OCI-LY1 (cell line): ENCODE measurements around the gene CXCR6.

Source experiments
- H2AFZ ChIP-seq: fragments of 200-600 bp; sonication (generic), shearing (Covaris generic); 2 replicates; pipeline ENCODE4 v1.6.0; 2014; ENCODE audit warnings: antibody characterized with exemption, mild to moderate bottlenecking, low read length
- H3F3A ChIP-seq: fragments of 200-600 bp; sonication (generic), shearing (Covaris generic); 2 replicates; pipeline ENCODE4 v1.6.0; 2014; ENCODE audit warnings: mild to moderate bottlenecking, antibody characterized with exemption, low read length, moderate library complexity; ENCODE audit not compliant: insufficient read depth
- H3K27ac ChIP-seq: fragments of 200-600 bp; sonication (generic); 2 replicates; pipeline ENCODE4 v1.5.1; 2014; ENCODE audit warnings: low read length, mixed run types, mild to moderate bottlenecking, low read depth; ENCODE audit not compliant: poor library complexity, severe bottlenecking
- H3K27me3 ChIP-seq: fragments of 200-600 bp; sonication (generic); 2 replicates; pipeline ENCODE4 v1.6.0; 2014; ENCODE audit warnings: antibody characterized with exemption, mild to moderate bottlenecking, low read length, moderate library complexity; ENCODE audit not compliant: insufficient read depth
- H3K36me3 ChIP-seq: fragments of 200-600 bp; sonication (generic); 2 replicates; pipeline ENCODE4 v1.6.1; 2014; ENCODE audit warnings: mild to moderate bottlenecking, antibody characterized with exemption, low read length, moderate library complexity, mixed read lengths; ENCODE audit not compliant: insufficient read depth
- H3K4me1 ChIP-seq: fragments of 200-600 bp; sonication (generic); 2 replicates; pipeline ENCODE4 v1.5.1; 2014; ENCODE audit warnings: mild to moderate bottlenecking, low read length, moderate library complexity; ENCODE audit not compliant: insufficient read depth, severe bottlenecking
- H3K4me2 ChIP-seq: fragments of 200-600 bp; sonication (generic), shearing (Covaris generic); 2 replicates; pipeline ENCODE4 v1.6.1; 2014; ENCODE audit warnings: low read length
- H3K4me3 ChIP-seq: fragments of 200-600 bp; sonication (generic); 2 replicates; pipeline ENCODE4 v1.5.1; 2014; ENCODE audit warnings: low read length, low read depth, mild to moderate bottlenecking, mixed read lengths; ENCODE audit not compliant: poor library complexity, severe bottlenecking
- H3K79me2 ChIP-seq: fragments of 200-600 bp; shearing (Covaris generic); 2 replicates; pipeline ENCODE4 v1.6.1; 2016; ENCODE audit warnings: mixed run types, low read length, mixed read lengths; ENCODE audit not compliant: insufficient read depth
- H3K9ac ChIP-seq: fragments of 200-600 bp; sonication (generic), shearing (Covaris generic); 2 replicates; pipeline ENCODE4 v1.6.1; 2014; ENCODE audit warnings: mild to moderate bottlenecking, low read length, mixed read lengths
- H3K9me2 ChIP-seq: fragments of 200-600 bp; sonication (generic), shearing (Covaris generic); 2 replicates; pipeline ENCODE4 v1.6.1; 2014; ENCODE audit warnings: low read depth, mild to moderate bottlenecking, low read length, mixed read lengths
- H3K9me3 ChIP-seq: fragments of 200-600 bp; shearing (Covaris generic); 2 replicates; pipeline ENCODE4 v1.6.1; 2014; ENCODE audit warnings: low read length, mixed read lengths
- H4K20me1 ChIP-seq: fragments of 200-600 bp; sonication (generic), shearing (Covaris generic); 2 replicates; pipeline ENCODE4 v1.6.0; 2016; ENCODE audit warnings: mild to moderate bottlenecking, low read length; ENCODE audit not compliant: insufficient read depth
- EZH2 ChIP-seq: fragments of 200-600 bp; sonication (generic), shearing (Covaris generic); IDR thresholded peaks from 2 replicates; pipeline ENCODE4 v1.8.0; 2017; ENCODE audit warnings: borderline replicate concordance, mixed run types, mild to moderate bottlenecking, antibody characterized with exemption, low read length, moderate library complexity, mixed read lengths
- TF ChIP-seq, protein P1 (sequence below): fragments of 200-600 bp; sonication (generic), shearing (Covaris generic); IDR thresholded peaks from 2 replicates; pipeline ENCODE4 v1.5.1; 2017; ENCODE audit warnings: mild to moderate bottlenecking, antibody characterized with exemption, low read length, moderate library complexity, mixed read lengths

CXCR6 gene

DNA sequence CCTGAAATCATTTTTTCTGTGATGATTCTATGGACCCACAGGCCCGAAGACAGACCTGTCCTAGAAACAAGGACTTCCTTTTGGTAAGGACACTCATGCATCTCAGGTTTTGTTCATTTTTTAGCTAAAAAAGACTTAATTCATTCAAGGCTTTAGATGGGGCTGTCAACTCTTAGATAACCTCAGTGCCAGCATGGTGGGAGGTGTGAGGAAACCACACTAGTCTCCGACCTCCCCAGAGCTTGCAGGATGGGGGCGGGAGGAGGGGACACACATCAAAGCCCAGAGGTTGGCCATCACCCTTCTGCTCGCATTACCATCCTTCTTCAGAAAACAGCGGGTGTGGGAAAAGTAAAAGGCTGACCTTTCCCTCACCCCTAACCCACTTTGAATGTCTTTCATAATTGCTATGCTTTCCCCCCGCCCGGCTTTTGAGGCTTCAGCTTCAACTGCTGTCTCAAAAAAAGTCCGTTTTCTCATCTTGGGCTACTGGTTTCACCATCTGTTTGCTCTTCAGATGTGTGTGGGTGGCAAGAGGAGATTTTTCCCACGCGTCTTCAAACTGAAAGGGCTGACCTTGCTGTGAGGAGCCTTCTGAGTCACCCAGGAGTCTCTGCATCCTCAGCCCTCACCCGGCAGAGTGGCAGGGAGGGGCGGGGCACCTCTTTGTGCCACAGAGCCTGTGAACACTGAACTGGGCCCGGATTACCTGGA lies 27.6 kb upstream of the CXCR6 start:
- Histone ChIP-seq H3K4me1 (no peaks in the 10 kb centered on the region), H3K27me3 (no peaks in the 10 kb centered on the region), H3F3A (no peaks in the 10 kb centered on the region), H3K9me2 (no peaks in the 10 kb centered on the region), H2AFZ (no peak overlapping the region), H3K4me2 (no peak overlapping the region), H3K9ac (no peak overlapping the region), H3K79me2 (no peaks in the 10 kb centered on the region), H3K27ac (no peak overlapping the region), H3K9me3 (no peaks in the 10 kb centered on the region), H3K4me3 (no peak overlapping the region), H3K36me3 (no peaks in the 10 kb centered on the region), H4K20me1 (no peaks in the 10 kb centered on the region)
- TF ChIP-seq EZH2: no peak
- TF ChIP-seq, protein P1, sequence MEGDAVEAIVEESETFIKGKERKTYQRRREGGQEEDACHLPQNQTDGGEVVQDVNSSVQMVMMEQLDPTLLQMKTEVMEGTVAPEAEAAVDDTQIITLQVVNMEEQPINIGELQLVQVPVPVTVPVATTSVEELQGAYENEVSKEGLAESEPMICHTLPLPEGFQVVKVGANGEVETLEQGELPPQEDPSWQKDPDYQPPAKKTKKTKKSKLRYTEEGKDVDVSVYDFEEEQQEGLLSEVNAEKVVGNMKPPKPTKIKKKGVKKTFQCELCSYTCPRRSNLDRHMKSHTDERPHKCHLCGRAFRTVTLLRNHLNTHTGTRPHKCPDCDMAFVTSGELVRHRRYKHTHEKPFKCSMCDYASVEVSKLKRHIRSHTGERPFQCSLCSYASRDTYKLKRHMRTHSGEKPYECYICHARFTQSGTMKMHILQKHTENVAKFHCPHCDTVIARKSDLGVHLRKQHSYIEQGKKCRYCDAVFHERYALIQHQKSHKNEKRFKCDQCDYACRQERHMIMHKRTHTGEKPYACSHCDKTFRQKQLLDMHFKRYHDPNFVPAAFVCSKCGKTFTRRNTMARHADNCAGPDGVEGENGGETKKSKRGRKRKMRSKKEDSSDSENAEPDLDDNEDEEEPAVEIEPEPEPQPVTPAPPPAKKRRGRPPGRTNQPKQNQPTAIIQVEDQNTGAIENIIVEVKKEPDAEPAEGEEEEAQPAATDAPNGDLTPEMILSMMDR: no peak

DNA sequence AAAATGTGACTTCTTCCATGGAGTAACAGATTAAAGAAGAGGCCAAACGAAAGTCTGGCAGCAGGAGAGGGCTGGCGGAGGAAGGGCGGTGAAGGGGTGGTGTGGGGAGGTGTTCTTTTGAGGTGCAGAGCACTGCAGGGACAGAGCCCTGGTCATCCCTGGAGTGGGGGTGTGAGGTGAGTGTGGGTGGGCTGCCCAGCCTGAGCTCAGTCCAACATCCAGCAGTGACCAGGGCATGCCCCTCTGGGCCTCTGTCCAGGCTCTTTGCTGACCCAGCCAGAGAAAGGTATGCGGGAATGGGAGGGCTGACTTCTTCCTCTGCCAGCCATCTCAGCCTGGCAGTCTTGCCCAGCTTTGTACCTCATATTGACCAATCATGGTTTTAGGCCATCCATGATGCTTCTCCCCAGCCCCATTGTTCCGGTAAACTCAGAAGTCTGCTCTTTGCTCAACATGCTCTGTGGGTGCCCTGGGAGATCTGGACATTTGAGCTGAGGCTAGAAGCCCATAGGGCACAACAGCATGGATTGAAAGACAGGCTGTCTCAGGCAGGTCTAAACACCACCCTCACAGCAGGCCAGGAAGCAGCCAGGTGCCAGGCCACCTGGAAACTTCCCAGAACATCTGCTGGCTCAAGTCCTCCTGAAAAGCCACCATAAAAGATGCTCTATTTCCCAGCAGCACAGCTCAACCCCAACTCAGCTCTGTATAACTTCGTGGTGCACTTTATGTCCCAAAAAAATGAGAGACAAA lies 25.9 kb upstream of the CXCR6 start:
- Histone ChIP-seq H3K9ac (no peak overlapping the region), H3K79me2 (no peaks in the 10 kb centered on the region)

DNA sequence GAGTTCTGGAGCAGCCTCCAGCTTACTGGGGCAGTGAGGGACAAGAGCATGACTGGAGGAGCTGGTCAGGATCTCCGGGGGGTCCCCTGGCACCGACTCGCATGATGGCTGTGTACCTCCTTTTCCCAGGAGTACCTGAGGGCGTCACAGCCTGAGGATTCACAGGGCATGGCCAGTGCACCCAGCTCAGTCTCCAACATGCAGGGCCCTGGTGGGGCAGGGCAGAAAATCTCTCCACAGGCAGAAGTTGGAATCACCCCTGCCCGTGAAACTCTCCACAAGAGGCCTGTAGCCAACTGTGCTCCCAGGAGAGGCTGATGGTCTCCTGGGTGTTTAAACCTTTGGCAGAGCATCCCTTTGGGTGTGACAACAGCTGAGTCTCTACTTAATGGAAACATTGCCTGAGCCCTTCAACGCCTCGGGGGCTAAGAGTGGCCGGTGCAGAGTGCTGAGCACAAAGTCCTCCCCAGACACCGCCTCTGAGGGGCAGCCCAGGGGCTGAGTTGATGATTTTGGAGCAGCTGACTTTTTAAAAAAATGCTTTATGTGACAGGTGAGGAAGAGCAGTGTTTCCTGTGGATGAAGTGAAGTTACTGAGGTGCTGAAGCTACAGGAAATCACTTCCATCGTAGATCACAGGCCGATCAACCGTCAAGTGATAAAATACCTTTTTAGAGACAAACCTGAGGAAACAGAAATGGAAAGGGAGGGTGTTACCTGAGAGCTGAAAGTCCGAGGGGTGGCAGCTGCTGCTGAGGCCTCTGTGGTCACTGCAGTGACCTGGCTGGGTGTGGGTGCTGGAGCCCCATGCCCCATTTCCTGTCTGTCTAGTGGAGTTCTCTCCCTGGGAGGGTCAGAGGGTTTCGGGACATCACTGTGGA lies 21.9 kb upstream of the CXCR6 start:
- Histone ChIP-seq H3K9ac (no peak overlapping the region), H3K4me2 (no peak overlapping the region), H3K9me2 (no peaks in the 10 kb centered on the region), H2AFZ (no peak overlapping the region), H4K20me1 (no peaks in the 10 kb centered on the region), H3K27ac (no peak overlapping the region), H3K4me1 (no peaks in the 10 kb centered on the region), H3K9me3 (no peaks in the 10 kb centered on the region), H3K79me2 (no peaks in the 10 kb centered on the region), H3K36me3 (peaks cover 29% of the 10 kb centered on the region; the same call in 1 of the 2 replicates), H3K27me3 (no peaks in the 10 kb centered on the region), H3F3A (no peaks in the 10 kb centered on the region), H3K4me3 (no peak overlapping the region)
- TF ChIP-seq EZH2: no peak
- TF ChIP-seq, protein P1: no peak

More for the DNA sequence above, 25.9 kb upstream of the CXCR6 start:
- Histone ChIP-seq H3K36me3 (peaks cover 12% of the 10 kb centered on the region; the same call in 1 of the 2 replicates), H3K4me2 (no peak overlapping the region), H4K20me1 (no peaks in the 10 kb centered on the region), H2AFZ (no peak overlapping the region), H3K4me3 (no peak overlapping the region), H3K9me3 (no peaks in the 10 kb centered on the region), H3K4me1 (no peaks in the 10 kb centered on the region), H3K27ac (no peak overlapping the region), H3K27me3 (no peaks in the 10 kb centered on the region), H3K9me2 (no peaks in the 10 kb centered on the region), H3F3A (no peaks in the 10 kb centered on the region)
- TF ChIP-seq, protein P1: no peak
- TF ChIP-seq EZH2: no peak
